ENCODE data around the gene GALR3.

GALR3 gene

GRCh38 chr22:37803195-37803638 is 20.0 kb upstream of the GALR3 start (continued):
- TF ChIP-seq, protein P1, sequence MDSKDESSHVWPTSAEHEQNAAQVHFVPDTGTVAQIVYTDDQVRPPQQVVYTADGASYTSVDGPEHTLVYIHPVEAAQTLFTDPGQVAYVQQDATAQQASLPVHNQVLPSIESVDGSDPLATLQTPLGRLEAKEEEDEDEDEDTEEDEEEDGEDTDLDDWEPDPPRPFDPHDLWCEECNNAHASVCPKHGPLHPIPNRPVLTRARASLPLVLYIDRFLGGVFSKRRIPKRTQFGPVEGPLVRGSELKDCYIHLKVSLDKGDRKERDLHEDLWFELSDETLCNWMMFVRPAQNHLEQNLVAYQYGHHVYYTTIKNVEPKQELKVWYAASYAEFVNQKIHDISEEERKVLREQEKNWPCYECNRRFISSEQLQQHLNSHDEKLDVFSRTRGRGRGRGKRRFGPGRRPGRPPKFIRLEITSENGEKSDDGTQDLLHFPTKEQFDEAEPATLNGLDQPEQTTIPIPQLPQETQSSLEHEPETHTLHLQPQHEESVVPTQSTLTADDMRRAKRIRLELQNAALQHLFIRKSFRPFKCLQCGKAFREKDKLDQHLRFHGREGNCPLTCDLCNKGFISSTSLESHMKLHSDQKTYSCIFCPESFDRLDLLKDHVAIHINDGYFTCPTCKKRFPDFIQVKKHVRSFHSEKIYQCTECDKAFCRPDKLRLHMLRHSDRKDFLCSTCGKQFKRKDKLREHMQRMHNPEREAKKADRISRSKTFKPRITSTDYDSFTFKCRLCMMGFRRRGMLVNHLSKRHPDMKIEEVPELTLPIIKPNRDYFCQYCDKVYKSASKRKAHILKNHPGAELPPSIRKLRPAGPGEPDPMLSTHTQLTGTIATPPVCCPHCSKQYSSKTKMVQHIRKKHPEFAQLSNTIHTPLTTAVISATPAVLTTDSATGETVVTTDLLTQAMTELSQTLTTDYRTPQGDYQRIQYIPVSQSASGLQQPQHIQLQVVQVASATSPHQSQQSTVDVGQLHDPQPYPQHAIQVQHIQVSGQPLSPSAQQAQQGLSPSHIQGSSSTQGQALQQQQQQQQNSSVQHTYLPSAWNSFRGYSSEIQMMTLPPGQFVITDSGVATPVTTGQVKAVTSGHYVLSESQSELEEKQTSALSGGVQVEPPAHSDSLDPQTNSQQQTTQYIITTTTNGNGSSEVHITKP (tag by site-specific recombination; IDR thresholded peaks at IDR 0.05) = peak; percentile 95
- TF ChIP-seq ZNF366 (tag by site-specific recombination; conservative IDR thresholded peaks at IDR 0.05) (peak; percentile 17; the same call in 1 of the 2 replicates), ZNF112 (tag by site-specific recombination; IDR thresholded peaks at IDR 0.05) (no peak), BCL11B (tag by site-specific recombination; IDR thresholded peaks at IDR 0.05; ENCODE audit: low read depth) (peak; percentile 96), GLI2 (tag by site-specific recombination; IDR thresholded peaks at IDR 0.05; ENCODE audit: borderline replicate concordance, low read depth) (no peak), BCL11A (tag by site-specific recombination; IDR thresholded peaks at IDR 0.05; ENCODE audit: low read depth) (peak; percentile 50; the same call in 1 of the 2 replicates), GLI4 (tag by site-specific recombination; IDR thresholded peaks at IDR 0.05) (no peak), EGR2 (tag by site-specific recombination; IDR thresholded peaks at IDR 0.05; ENCODE audit: low read depth) (peak; percentile 70), ZIC2 (tag by site-specific recombination; IDR thresholded peaks at IDR 0.05) (0 out of 2 replicates have a peak, but pooled peaks have one; percentile 16), ZEB2 (tag by site-specific recombination; IDR thresholded peaks at IDR 0.05) (peak; percentile 51; the same call in 1 of the 2 replicates), ZFHX2 (tag by site-specific recombination; conservative IDR thresholded peaks at IDR 0.05) (peak; percentile 72; the same call in 1 of the 2 replicates)

GRCh38 chr22:37803639-37804351 is 19.4 kb upstream of the GALR3 start:
- CTCF ChIA-PET = interaction anchor here (0.7 to 1.1 kb wide), 2 partner anchors 59 to 260 kb away, joined by 3 to 5 read pairs; no protein-coding TSS in a partner anchor
- peaks cover 6% of the 10 kb centered on the region; the same call in 1 of the 2 replicates for H3K4me1 ChIP-seq (ENCODE audit: control insufficient read depth, insufficient read depth, low read length)
- no peaks in the 10 kb centered on the region for H3K36me3 ChIP-seq (ENCODE audit: control insufficient read depth in 2 of 2, insufficient read depth in 1 of 2, low read length in 2 of 2)
- H3K27ac ChIP-seq (ENCODE audit: extremely low read depth, low read depth, low read length) = peak overlapping the region; percentile 80; the same call in 1 of the 2 replicates
- TF ChIP-seq ZNF629 (tag by site-specific recombination; IDR thresholded peaks at IDR 0.05) (no peak), HOXD13 (CRISPR knock-in tag; IDR thresholded peaks at IDR 0.05; ENCODE audit: borderline replicate concordance) (no peak), SP3 (tag by site-specific recombination; IDR thresholded peaks at IDR 0.05) (no peak), PATZ1 (tag by site-specific recombination; IDR thresholded peaks at IDR 0.05) (0 out of 2 replicates have a peak, but pooled peaks have one; percentile 9), ZNF621 (tag by site-specific recombination; IDR thresholded peaks at IDR 0.05) (no peak), ZBTB20 (tag by site-specific recombination; IDR thresholded peaks at IDR 0.05) (peak; percentile 80)
- POLR2A ChIA-PET = interaction anchor here (0.6 to 1.8 kb wide), 5 partner anchors 14 to 142 kb away, joined by 3 to 14 read pairs (median 3); partner anchors contain the start of genes ANKRD54 and LGALS1
- no peak overlapping the region; the same call in 1 of the 2 replicates for H3K4me3 ChIP-seq (ENCODE audit: low read depth, low read length)
- H3K9me3 ChIP-seq (ENCODE audit: control insufficient read depth, insufficient read depth, low read depth, low read length) = no peaks in the 10 kb centered on the region

All from HEK293 (cell line).